HCT116 (cell line): ENCODE data around the gene THADA.

Source experiments
- CEBPB ChIP-seq: IDR thresholded peaks from 2 replicates; pipeline ENCODE4 v1.6.1; 2012; ENCODE audit warnings: low read depth
- CTCF ChIP-seq, 3 experiments: fragments of 200-600 bp in 1 of 3; sonication (generic) in 1 of 3; IDR thresholded peaks in 2 of 3; conservative IDR thresholded peaks in 1 of 3; 2 replicates each; pipeline ENCODE4 v1.5.1; 2012 to 2017; ENCODE audit warnings: low read depth in 2 of 3, low read length in 2 of 3, antibody characterized with exemption in 1 of 3, borderline replicate concordance in 1 of 3, control low read depth in 1 of 3, mild to moderate bottlenecking in 1 of 3, mixed read lengths in 1 of 3, mixed run types in 1 of 3, moderate library complexity in 1 of 3; ENCODE audit not compliant: insufficient read depth in 1 of 3
- EZH2 ChIP-seq: fragments of 200-600 bp; sonication (generic); IDR thresholded peaks from 2 replicates; pipeline ENCODE4 v1.6.1; 2017; ENCODE audit warnings: antibody characterized with exemption, mixed run types
- FOSL1 ChIP-seq: IDR thresholded peaks from 2 replicates; pipeline ENCODE4 v1.6.1; 2012; ENCODE audit warnings: low read depth
- MAX ChIP-seq: IDR thresholded peaks from 2 replicates; pipeline ENCODE4 v1.6.1; 2012
- POLR2A ChIP-seq: IDR thresholded peaks from 2 replicates; pipeline ENCODE4 v1.7.0; 2011; ENCODE audit warnings: borderline replicate concordance; ENCODE audit not compliant: insufficient read depth, insufficient read length; ENCODE audit errors: extremely low read depth
- POLR2AphosphoS5 ChIP-seq: IDR thresholded peaks from 2 replicates; pipeline ENCODE4 v1.6.1; 2011; ENCODE audit warnings: mild to moderate bottlenecking, low read depth, low read length, moderate library complexity
- REST ChIP-seq: IDR thresholded peaks from 2 replicates; pipeline ENCODE4 v1.6.1; 2012; ENCODE audit warnings: low read depth
- SIN3A ChIP-seq: IDR thresholded peaks from 2 replicates; pipeline ENCODE4 v1.6.1; 2012; ENCODE audit warnings: low read depth
- SP1 ChIP-seq: IDR thresholded peaks from 2 replicates; pipeline ENCODE4 v1.6.1; 2012; ENCODE audit warnings: low read depth
- YY1 ChIP-seq: IDR thresholded peaks from 2 replicates; pipeline ENCODE4 v1.6.1; 2011; ENCODE audit warnings: low read length, low read depth, moderate library complexity, mild to moderate bottlenecking; ENCODE audit not compliant: insufficient replicate concordance; ENCODE audit errors: extremely low read depth
- ZNF274 ChIP-seq: fragments of 200-500 bp; sonication (Bioruptor generic); IDR thresholded peaks from 2 replicates; pipeline ENCODE4 v1.6.1; 2014; ENCODE audit warnings: mild to moderate bottlenecking, low read depth, low read length, inconsistent platforms

GRCh38 chr2:43465234-43465633 is 130.6 kb downstream of the THADA start:
- TF ChIP-seq CTCF (IDR thresholded peaks at IDR 0.05 in 2 of 3, conservative IDR thresholded peaks at IDR 0.05 in 1 of 3; ENCODE audit: borderline replicate concordance in 1 of 3, insufficient read depth in 1 of 3, low read depth in 2 of 3, low read length in 2 of 3) = no peak
- TF ChIP-seq SIN3A = no peak
- no peak for TF ChIP-seq EZH2
- no peak for TF ChIP-seq MAX
- no peak for TF ChIP-seq POLR2AphosphoS5
- TF ChIP-seq ZNF274 = no peak
- no peak for TF ChIP-seq YY1
- TF ChIP-seq POLR2A = no peak
- TF ChIP-seq CEBPB = no peak
- no peak for TF ChIP-seq FOSL1
- TF ChIP-seq SP1 = no peak
- no peak for TF ChIP-seq REST
